GM10266 (cell line): ENCODE results near the gene CTNNA2.

Experiments
- DNase-seq: peaks from one replicate; pipeline ENCODE4 v3.0.0; 2012; ENCODE audit errors: extremely low spot score
- TF ChIP-seq, protein P1 (sequence below): IDR thresholded peaks from 2 replicates; pipeline ENCODE4 v1.5.1; 2012; ENCODE audit warnings: mild to moderate bottlenecking, low read depth; ENCODE audit not compliant: control insufficient read depth, insufficient read depth; ENCODE audit errors: missing control alignments

CTNNA2 gene

DNA sequence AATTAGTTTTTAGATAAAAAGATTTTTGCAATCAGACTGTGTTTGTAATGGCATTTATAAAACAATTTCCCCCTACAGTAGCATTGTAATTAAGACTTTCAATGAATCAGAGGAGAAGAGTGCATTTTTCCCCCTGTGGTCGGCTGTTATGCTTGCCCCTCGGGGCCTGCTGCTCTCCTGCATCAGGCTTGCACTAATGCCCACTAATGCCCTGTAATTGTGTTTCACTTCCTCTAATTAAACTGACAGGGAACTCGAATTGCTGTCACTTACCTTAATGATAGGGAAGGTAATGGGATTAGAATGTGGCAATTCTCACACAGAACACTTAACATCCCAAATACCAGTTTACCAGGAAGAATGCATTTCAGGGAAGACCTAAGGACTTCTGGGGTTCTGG, 852.9 kb downstream of the CTNNA2 start:
- no peak for DNase-seq
- TF ChIP-seq, protein P1, sequence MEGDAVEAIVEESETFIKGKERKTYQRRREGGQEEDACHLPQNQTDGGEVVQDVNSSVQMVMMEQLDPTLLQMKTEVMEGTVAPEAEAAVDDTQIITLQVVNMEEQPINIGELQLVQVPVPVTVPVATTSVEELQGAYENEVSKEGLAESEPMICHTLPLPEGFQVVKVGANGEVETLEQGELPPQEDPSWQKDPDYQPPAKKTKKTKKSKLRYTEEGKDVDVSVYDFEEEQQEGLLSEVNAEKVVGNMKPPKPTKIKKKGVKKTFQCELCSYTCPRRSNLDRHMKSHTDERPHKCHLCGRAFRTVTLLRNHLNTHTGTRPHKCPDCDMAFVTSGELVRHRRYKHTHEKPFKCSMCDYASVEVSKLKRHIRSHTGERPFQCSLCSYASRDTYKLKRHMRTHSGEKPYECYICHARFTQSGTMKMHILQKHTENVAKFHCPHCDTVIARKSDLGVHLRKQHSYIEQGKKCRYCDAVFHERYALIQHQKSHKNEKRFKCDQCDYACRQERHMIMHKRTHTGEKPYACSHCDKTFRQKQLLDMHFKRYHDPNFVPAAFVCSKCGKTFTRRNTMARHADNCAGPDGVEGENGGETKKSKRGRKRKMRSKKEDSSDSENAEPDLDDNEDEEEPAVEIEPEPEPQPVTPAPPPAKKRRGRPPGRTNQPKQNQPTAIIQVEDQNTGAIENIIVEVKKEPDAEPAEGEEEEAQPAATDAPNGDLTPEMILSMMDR, result no peak

DNA sequence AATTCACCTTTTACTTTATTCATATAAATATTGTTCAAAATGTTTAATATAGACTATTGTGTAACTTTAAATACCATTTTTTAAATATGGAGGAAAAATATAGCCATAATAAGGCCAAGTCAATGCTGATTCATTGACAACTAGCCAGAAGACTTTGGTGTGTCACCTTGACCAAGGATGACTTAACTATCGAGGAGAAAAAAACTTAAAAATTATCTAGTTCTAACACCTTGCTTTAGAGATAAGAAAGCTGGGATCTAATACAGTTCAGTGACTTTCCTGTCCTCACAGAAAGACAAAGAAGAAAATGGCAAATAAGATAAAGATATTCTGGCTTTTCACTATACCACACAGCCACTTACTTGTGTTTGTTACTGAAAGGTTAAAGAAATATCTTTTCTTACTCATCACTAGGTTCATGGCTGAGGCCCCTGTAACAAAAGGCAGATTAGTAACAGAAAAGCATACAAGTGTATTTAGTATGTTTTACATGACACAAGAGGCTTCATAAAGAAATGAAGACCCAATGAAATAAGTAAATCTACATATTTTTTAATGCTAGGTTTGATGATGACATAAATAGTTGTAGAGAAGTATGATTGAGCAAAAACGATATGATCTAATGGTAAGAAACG, 857.6 kb downstream of the CTNNA2 start:
- no peak for DNase-seq
- TF ChIP-seq, protein P1, result no peak

DNA sequence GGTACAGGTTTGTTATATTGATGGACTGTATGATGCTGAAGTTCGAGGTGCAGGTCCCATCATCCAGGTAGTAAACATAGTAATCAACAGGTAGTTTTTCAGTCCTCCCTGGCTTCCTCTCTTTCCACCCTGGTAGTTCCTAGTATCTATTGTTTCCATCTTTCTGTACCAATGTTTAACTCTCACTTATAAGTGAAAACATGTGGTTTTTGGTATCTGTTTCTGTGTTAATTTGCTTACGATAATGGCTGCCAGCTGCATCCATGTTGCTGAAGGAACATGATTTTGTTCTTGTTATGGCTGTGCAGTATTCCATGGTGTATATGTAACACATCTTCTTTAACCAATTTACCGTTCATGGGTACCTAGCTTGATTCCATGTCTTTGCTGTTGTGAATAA, 861.3 kb downstream of the CTNNA2 start:
- no peak for DNase-seq
- TF ChIP-seq, protein P1, result no peak

DNA sequence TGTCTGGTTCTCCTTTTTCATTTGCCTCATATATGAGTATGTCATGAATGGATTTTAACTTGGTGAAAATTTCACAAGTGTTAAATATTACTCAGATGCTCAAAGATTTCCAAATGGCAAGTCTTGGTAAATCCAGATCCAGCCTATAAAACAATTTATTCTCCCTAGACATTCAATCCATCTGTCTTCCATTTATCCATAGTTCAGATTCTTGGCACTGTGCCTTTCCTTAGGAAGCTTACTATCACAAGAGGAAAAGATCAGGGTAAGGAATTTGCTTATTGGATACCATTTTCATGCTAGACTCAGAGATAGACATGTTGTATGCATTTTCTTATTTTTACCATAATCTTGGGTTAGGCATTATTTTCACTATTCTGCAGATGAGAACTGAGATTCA, 864.2 kb downstream of the CTNNA2 start:
- TF ChIP-seq, protein P1, result no peak
- DNase-seq, result no peak

DNA sequence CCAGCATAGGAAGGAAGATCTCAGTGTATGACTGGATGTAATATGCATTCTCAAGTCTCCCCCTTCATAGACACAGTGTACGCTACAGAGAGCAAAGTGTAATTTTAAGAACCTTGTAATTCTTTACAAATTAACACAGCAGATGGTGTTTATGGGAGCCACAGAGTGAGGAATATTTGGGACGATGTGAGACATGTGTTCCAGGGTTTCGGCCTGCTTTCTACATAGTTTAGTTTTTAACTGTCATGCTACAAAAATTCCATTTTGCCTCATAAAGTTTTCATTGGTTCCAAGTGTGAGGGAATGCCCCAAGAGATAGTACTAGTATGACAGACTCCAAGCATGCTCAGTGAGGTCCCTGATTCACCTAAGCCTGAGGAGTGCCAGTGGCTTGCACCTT, 867.9 kb downstream of the CTNNA2 start:
- TF ChIP-seq, protein P1, result no peak
- no peak for DNase-seq

DNA sequence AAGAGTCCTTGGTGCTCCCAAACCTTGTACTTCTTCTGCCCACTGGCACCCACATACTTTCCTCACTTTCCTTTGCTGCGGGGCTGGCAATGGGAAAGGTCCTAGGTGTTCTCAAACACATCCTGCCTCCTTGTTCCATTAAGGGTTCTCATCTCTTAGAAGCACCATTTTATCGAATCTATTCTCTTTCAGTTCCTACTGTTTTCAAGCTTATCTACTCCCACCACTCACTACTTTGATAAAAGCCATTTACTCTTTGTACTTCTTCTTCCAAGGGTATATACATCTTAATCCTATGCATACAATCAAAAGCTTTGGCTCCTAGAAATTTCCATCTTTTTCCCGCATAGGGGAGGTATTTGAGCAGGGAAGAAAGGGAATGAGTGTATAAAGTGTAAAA, 868.8 kb downstream of the CTNNA2 start:
- DNase-seq, result no peak
- TF ChIP-seq, protein P1, result no peak

DNA sequence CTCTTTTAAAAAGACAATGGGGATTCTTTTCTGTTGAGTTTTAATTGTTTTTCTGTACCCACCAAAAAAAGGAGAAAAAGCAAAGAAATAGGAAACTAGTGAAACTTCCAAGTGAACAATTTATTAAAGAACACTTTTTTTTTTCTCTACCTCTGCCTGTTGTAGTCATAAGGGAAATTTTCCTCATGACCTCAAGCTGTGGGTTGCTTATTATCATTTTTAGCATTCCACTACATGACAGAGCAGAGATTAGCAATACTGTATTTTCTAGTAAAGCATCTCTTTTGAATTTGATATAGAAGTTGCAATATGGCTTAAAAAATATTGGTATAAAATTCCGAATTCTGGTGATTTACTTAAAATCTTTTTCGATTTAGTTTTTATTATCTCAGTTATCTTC, 879.6 kb downstream of the CTNNA2 start:
- TF ChIP-seq, protein P1, result no peak
- no peak for DNase-seq
